Non-pigmented ciliary epithelial cell (primary cell): Measurements from ENCODE around the gene FTHL17.

Experiments
- DNase-seq: peaks from one replicate; pipeline ENCODE4 v3.0.0-alpha.2; 2010; ENCODE audit warnings: low read depth

Gene FTHL17

DNA sequence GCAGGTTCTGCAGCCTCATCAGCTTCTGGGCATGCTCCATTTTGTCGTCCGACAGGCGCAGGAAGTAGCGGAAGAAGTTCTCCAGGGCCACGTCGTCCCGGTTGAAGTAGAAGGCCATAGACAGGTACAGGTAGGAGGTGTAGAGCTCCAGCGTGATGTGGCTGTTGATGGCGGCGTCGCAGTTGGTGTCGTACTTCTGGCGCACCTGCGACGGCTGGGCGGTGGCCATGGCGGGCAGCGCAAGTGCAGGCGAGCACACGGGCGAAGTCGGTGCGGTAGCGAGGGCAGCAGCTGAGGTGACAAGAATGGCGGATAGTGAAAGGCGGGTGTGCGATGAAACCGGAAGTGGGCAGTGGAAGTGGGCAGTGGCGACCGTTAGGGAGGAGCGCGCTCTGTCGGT, at the start of gene FTHL17:
FTHL17 (minus strand) TSS at position 317 of the 400 bp plus-strand sequence; CDS start at position 229, 88 bp downstream.
- DNase-seq = no peak

DNA sequence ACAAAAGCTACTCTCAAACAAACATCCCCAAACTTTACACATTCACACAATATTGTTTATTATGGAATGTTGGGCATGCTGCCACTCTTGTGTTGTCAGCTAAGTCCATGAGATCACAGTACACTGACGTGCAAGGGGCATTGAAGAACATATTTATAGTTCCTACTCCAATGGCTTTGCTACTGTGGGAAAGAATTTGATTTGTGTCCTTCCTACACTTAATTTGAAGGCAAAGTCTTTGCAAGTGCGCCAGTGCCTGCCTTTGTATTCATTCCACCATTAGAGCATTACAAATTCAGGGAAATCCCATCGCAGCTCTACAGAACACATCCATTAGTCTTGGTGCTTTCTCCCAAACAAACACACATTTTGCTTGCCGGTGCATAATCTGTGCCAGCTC, 45.4 kb upstream of the FTHL17 start:
- no peak for DNase-seq

DNA sequence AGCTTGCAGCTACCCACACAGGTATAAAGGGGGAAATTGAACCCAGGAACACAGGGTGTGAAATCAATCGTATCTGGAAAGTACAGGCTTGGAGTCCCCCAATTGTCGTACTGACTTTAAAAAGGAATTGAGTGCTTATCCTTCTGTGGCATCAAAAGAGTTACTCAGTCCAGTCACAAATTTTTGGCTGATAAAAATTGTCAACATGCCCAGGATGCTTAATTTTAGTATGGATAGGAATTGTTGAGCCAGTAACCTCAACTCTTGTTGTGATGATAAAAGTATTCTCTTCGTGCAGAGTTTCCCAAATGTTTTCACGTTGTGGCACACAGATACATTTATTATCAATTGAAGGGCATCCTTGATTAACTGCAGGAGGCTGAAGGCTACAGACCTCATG, 43.6 kb upstream of the FTHL17 start:
- no peak for DNase-seq

DNA sequence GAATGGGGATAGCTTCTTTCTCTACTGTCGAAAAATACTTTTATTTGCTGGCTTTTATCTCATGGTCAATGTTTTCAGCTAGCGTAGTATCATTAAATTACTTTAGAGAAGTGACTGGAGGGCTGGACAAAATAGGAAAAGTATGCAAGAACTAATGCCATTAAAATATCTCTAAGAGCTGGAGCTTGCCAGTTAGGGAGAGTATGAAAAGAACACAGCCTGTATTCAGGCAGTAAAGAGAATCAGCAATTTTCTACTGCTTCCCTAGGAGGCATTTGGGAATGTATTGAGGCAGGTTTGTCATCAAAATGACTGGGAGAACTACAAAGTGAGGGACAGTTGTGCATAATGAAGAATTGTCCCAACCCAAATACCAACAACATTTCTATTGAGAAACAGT, 43.0 kb upstream of the FTHL17 start:
- no peak for DNase-seq

DNA sequence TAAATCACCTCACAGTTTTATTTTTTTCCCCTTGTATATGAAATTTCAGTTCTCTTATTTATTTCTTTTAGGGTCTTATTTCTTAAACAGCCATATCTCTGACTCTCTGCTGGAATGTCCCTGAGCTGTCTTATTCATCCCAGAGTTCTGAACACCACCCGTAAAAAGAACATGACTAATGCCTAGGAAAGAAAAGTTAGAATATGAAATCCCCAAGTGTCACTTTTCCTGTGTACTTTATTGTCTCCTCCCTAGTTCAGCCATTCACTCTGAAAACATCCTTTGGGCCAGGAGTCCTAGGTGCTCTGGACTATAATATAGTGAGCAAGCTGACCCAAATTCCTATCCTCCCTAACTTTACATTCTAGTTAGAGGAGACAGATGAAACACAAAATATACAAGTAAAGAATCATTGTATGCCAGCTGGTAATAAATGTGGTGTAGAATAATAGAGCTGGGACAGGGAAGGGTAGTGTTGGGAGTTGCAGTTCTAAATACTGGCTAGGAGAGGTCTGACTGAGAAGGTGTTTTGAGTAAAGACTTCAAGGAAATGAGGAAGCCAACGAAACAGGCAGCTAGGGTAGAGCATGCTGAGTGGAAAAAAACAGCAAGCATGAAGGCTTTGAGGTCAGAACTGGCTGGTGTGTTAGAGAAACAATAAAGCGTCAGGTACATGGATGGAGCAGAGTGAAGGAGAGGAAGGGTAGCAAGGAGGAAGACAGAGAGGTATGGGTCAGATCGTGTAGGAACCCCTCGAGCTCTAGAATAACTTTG, 40.6 kb upstream of the FTHL17 start:
- no peak for DNase-seq

DNA sequence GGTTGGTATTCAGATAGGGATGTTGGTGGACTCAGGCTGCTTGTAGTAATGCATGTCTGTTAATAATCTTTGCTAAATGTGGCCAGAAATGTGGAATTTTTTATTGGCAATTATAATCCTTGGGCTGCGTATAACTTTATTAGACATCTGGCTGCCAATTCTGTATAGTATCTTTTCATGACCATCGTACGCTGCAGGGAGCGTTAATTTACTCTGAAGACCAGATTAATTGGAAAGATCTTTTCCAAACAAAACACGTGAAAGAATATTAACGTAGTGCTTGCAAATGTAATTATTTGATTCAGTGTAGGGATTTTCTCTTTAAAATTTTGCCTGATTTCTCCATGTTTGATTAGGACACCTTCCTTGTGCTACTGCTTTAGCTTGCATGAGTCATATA, 38.8 kb upstream of the FTHL17 start:
- DNase-seq = no peak

DNA sequence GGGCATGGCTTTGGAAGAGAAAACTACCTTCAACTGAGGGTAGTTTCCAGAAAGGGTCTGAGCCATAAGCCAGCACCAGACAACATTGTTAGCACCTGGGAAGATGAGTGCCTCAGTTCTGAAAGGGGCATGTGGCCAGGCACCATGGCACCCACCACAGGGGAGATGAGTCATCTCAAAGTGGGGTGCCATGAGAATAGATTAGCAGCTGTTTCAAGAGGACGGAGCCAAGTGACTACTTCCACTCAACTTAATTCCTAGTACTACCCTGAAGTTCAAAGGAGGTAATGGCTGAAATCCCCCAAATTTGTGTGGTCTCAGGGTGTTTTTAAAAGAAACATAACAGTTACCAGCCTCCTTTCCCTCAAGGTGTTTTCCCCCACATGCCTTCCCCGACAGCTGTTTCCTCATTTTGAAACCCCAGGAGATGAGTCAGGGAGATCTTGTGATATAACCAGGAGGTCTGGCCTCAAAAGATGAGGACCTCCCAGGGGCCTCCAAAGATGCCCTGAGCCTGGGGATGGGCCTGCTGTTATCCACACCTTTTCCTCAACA, 27.8 kb upstream of the FTHL17 start:
- no peak for DNase-seq

DNA sequence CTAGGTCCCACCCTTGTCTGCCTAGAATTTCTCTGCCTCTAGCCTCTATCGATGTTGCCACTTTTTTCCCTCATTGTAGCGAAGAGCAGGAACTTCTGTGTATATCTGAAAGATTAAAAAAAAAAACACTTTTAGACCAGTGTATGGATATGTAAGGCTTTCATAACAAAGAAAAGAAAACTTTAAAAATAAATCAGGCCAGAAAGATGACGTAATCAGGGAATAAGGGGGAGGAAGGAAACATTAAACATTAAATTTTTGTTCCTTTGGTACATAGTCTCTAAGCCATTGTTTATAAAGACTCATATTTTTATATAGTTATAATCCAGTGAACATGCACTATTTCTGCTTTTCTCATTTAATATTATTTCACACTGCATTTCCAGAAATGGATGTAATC, 26.2 kb upstream of the FTHL17 start:
- DNase-seq = no peak

DNA sequence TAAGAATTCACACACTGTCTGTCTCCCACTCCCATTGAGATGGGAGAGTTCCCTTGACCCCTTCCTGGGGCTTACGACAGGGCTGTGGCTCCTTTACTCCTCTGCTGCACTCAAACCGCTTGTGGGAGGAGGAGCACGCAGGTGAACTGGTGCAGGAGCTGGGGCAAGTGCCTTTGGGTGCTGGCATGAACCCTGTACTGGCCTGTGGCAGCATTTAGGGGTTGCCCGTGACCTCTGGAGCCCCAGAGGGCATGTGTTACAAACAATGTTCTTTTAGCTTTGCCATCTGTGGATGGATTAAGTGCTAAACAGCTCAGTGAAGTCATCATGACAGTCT, 21.8 kb upstream of the FTHL17 start:
- DNase-seq = no peak

DNA sequence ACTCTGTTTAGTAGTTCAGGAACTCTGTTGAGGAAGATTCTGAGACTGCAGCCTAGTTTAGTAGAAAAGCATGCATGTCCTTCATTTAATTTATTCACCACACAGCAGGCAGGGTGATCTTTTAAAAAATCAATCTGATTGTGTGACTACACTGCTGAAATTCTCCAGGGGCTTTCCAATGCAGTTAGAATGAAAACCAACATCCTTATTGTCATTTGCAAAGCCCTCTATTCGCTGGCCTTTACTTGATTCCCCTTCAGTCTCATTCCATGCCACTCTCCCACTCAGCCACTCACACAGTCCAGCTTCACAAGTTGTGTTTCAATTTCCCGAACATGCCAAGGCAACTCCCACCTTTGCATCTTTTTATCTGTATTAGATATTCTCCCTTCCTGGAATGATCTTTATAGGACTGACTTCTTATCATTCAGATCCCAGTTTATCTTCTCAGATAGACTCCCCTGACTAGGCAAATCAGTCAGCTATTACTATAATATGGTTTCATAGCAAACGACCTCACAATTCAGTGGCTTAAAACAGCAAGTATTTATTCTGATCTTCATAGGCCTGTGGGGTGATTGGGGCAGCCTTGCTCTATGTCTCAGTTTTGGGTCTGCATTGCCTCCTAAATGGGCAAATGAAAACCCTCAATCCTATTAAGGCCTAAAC, 21.3 kb upstream of the FTHL17 start:
- DNase-seq = no peak

DNA sequence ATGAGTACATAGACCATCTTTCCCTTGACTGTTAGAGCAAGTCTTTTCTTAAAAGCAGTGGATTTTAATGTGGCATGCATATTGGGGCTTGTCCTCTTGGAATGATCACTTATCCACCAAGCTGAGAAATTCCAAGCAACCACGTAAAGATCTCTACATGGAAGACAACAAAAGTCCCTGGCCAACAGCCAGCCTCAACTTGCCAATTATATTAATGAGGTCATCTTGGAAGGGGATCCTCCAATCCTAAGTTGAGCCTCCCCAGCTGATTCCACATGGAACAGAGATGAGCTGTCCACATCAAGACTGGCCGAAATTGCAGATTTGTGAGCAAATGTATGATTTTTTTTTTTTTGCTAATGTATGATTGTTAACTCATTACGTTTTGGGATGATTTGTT, 20.6 kb upstream of the FTHL17 start:
- DNase-seq = no peak

DNA sequence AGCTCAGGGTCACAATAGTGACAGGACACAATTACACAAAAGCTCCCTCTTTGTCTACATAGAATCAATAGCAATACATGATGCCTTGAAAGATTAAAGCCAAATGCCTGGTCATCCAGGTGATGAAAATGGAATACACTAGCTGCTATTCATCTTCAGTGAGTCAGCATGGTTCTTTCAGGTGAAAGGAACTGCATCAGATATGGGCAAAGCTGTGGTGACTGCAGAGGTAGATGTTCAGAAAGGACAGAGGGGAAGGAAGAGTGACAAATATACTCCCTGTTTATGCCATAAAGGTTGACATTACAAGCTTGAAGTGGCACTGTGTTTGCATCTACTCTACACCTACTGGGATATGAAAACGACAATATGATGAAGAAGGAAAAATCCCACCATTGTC, 20.0 kb upstream of the FTHL17 start:
- no peak for DNase-seq

DNA sequence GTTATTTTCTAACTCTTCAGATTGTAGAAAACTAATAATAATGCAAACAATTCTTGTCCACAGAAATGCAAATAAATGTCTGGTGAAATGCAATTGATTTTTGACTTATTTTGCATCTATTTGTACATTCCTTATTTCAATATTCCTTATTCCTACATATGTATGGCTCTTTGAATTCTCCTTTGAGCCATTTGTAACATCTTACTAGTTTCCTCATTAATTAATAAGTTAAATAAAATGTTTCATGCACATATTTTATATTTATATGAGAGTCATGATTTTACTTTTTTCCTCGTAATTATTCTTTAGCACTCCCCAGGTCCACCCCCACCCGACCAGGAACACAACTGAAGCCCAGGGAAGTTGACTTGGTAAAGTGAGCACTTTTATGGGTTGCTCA, 2.7 kb upstream of the FTHL17 start:
- DNase-seq = no peak

DNA sequence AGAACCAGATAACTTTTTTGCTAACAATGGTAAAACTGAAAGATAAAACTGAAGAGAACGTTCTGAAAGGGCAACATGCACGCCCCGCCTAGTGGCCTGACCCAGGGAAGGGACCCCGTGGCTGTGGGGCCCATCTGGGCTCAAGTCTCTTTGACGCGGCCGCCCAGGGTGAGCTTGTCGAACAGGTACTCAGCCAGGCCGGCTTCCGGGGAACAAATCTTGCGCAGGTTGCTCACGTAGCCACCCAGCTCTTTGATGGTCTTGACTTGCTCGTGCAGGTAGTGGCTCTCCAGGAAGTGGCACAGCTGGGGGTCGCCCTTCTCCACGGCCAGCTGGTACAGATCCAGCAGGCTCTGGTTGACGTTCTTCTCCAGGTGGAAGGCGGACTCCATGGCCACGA, 579 bp downstream of the FTHL17 start:
- DNase-seq = no peak

DNA sequence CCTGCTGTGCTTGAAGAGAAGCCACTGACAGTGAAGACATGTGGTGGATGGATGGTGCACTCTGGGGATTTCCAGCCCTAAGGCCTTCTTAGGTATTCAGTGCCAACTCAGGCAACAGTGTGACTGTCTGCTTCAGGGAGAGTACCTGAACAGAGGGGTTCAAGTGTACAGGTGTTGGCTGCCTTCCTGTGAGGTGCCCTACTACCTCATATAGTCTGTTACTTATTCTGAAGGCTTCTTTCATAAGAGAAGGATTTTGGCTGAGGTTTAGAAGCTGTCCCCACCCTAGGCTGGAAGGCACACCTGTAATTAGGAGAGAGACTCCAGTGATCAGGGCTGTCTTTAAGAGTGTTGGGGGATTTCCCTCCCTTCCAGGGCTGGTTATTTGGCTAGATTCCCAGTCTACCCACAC, 1.8 kb downstream of the FTHL17 start:
- no peak for DNase-seq

DNA sequence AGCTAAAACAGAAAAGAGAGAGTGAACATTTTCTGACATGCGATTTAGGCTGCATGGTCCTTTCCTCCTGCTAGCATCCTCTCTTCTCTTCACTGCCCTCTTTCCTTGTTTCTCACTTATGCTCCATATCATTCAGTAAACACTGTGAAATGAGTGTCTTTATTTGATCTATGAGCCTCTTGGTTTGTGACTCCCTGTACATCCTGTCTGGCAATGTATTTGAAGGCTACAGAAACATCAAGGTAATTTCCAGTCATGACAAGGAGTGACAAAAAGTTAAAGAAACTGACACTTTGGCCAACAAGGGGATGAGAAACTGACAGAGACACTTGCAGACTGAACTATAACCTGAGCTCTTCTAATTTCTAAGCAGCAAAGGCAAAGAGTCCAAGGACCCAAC, 8.7 kb downstream of the FTHL17 start:
- no peak for DNase-seq

DNA sequence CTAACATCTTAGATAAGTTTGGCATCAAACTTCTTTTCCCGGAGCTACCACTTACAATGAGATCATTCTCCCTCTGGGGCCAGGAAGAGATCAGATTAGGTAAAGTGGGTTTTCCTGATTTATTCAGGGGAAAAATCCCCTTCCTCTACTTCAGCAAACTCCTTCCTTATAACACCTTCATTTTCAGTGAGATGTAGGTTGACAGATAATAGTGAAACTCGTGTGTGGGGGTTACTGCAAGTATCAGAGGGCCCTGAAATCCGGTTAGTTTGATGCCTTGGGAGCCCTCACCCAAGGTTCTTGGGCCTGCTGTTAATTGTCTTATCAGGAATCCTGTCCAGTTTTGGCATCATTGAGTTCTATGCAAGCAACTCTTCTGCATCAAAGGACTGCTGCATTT, 10.8 kb downstream of the FTHL17 start:
- DNase-seq = no peak

DNA sequence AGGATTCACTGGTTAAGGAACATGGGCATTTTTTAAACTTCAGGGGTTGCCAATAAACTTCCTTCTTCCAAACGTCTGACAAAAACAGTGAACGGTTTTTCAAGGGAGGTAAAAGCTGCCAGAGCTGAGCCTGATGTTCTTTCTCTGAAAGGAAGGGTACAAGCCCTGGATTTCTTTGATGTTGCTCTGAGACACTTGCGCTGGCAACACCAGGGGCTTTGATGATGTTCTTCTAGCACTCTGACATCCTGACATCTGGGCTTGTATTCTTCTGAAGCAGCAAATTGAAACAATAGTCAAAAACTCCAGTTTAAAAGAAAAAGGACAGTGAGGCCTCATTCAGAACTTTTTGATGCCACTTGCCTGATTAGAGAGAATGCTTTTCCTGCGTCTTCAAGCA, 11.8 kb downstream of the FTHL17 start:
- no peak for DNase-seq

DNA sequence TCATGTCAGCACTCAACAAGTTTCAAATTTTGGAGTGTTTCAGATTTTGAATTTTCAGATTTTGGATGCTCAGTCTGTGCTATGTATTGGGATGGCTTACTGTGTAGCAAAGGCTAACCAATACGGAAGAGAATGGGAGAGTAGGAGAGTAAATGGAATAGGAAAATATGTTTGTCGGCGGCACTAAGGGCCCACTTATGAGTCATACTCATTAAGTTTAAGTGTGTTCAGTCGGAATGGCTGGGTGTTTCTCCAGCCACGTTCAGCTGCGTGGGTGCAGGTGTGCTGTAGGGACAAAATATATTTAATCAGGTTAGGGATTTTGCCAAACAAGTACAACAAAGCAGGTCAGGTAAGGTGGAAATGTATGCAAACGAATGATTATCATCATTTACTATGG, 13.6 kb downstream of the FTHL17 start:
- DNase-seq = no peak

DNA sequence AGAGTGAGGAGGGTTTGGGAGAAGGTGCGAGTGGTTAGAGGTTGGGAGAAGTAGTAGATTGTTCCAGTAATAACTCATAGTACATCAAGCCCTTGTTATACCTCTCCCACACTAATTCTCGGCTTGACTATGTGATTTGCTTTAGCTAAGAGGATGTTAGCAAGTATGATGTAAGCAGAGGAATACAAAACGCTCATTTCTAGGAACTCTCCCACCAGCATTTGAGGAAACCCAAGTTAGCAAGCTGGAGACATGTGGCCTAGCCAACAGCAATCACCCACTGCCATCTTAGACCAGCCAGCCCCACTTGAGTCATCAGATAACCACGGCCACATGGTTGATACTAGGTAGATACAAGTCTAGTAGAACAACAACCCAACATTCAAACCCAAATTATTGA, 14.2 kb downstream of the FTHL17 start:
- DNase-seq = no peak

DNA sequence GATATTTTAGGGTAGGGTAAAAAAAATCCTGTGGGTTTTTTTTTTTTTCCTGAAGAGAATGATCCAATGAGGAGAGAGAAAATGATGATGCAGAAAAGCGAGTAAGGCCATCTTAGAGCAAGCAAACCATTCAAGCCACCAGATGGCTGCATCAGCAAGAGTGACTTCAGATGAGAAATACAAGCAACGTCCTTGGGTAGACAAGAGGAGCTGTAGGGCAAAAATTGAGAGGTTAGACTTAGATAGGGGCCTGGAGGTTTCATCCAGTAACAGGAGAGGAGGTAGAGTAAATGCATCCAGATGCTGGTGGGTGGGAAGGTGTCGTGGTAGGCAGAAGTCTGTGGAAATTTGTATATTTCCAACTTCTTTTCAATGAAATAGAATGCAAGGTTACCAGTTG, 14.6 kb downstream of the FTHL17 start:
- no peak for DNase-seq

DNA sequence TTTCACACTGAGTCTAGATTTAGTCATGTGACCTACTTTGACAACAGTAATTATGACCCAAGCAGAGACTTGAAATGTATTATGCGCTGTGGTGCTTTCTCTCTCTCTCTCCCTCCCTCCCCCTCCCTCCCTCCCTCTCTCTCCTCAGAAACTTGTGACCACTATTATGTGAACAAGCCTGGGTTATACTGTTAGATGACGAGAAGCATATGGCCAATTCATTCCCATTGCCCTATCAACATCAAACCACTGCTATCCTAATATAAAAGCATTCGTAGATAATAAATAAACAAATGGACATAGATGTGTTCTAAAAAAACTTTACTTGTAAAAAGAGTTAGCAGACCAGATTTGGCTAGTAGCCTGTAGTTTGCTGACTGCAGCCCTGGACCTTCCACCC, 18.2 kb downstream of the FTHL17 start:
- no peak for DNase-seq

DNA sequence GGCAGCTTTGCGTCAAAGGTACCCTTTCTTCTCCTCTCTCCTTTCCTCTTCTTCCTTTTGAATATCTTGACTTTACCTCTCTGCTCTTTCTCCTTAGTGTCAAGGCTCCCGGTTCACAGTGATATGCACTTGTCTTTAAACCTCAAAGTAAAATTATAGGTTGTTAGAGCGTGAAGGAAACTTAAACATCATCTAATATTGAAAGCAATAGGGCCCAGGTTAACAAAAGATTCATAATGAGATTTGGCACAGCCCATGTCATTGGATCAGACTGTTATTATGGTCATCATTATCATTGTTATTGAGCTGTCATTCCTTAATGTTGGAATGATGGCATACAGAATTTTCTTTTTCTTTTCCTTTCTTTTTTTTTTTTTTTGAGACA, 32.5 kb downstream of the FTHL17 start:
- DNase-seq = no peak
